HG02763 (cell line): ENCODE results near the gene LTBP4.
"Not testable (repeated sequence)": the region's sequence is repeated elsewhere in the genome, so short reads cannot be mapped to it uniquely, and the experiment has no call there.

Experiments
- ATAC-seq: cut with Tn5 transposase; IDR thresholded peaks from one replicate; pipeline ENCODE4 v1.9.1; 2021; ENCODE audit warnings: mild to moderate bottlenecking, moderate library complexity; ENCODE audit not compliant: unreplicated experiment

Gene LTBP4, protein sequence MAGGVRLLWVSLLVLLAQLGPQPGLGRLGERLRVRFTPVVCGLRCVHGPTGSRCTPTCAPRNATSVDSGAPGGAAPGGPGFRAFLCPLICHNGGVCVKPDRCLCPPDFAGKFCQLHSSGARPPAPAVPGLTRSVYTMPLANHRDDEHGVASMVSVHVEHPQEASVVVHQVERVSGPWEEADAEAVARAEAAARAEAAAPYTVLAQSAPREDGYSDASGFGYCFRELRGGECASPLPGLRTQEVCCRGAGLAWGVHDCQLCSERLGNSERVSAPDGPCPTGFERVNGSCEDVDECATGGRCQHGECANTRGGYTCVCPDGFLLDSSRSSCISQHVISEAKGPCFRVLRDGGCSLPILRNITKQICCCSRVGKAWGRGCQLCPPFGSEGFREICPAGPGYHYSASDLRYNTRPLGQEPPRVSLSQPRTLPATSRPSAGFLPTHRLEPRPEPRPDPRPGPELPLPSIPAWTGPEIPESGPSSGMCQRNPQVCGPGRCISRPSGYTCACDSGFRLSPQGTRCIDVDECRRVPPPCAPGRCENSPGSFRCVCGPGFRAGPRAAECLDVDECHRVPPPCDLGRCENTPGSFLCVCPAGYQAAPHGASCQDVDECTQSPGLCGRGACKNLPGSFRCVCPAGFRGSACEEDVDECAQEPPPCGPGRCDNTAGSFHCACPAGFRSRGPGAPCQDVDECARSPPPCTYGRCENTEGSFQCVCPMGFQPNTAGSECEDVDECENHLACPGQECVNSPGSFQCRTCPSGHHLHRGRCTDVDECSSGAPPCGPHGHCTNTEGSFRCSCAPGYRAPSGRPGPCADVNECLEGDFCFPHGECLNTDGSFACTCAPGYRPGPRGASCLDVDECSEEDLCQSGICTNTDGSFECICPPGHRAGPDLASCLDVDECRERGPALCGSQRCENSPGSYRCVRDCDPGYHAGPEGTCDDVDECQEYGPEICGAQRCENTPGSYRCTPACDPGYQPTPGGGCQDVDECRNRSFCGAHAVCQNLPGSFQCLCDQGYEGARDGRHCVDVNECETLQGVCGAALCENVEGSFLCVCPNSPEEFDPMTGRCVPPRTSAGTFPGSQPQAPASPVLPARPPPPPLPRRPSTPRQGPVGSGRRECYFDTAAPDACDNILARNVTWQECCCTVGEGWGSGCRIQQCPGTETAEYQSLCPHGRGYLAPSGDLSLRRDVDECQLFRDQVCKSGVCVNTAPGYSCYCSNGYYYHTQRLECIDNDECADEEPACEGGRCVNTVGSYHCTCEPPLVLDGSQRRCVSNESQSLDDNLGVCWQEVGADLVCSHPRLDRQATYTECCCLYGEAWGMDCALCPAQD (N-terminal part only)

DNA sequence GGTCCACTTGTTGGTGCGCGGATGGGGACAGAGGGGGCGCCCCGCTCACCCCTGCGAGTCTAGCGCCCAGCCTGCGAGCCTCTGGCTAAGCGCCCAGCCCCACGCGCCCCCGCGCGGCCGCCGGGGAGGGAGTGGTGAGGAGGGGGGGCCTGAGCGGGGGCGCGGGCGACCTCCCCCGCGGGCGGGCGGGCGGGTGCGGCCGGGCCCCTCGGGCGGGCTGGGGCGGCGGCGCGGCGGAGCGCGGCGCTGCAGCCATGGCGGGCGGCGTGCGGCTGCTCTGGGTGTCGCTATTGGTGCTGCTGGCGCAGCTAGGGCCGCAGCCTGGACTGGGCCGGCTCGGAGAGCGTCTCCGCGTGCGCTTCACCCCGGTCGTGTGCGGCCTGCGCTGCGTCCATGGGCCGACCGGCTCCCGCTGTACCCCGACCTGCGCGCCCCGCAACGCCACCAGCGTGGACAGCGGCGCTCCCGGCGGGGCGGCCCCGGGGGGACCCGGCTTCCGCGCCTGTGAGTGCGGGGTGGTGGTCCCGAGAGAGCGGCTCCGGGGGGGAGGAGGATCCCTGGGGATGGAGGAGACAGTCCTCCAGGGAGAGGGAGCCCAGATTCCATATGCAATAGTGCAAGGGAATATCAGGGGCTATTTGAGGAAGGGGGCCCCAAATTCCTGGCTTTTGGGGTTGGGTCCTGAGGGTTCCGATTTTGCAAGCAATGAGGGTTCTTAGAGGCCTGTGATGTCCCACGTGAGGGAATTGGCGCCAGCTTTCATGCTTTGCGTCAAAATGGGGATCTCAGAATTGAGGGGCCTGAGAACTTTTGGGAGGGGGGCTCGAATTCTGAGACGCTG is at the start of gene LTBP4:
LTBP4 (plus strand) TSS at position 236 of the 841 bp plus-strand sequence; CDS start at position 255, 19 bp downstream.
- ATAC-seq, result no peak

DNA sequence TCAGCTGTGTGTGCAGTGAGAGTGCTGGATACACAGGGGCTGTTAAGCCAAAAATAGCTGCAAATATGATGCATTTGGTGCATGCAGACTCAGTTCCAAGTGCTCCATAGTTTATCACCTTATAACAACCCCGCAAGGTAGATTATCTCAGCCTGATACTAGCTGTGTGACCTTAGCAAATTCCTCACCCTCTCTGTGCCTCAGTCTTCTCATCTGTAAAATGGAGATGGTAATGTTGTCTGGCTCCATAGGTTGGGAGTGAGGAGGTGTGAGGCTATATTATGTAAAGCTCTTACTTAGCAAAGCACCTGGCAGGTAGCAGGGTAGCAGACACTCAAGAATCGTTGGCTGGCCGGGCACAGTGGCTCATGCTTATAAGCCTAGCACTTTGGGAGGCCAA is 48.3 kb upstream of the LTBP4 start:
- ATAC-seq, result no peak

DNA sequence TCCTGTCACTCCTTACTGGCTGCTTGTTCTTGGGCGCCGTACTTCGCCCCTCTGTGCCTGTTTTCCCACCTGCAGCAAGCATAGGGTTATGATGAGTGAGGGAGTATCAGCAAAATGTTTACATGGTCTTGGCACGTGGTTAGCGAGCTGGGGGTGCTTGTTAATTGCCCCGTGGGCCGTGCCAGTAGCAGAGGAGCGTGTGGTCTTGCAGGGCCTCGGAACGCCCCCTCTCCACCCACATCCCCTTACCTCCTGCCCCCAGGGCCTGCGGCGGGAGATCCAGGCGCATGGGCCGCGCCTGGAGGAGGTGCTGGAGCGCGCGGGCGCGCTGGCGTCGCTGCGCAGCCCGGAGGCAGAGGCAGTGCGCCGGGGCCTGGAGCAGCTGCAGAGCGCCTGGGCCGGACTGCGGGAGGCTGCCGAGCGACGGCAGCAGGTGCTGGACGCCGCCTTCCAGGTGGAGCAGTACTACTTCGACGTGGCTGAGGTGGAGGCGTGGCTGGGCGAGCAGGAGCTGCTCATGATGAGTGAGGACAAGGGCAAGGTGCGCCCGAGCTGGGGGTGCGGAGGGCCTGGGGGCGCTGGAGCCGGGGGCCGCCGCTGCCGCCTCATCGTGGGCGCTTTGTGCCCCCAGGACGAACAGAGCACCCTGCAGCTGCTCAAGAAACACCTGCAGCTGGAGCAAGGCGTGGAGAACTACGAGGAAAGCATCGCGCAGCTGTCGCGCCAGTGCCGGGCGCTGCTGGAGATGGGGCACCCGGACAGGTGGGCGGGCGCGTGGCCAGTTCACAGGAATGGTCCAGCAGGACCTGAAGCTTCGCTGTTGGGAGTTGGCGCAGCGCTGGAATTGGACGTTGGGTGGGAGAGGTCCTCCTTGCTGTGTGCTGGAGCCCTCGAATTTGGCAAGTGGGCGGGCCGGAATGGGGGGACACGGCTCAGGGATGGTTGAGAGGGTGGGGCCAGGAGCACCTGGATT is 47.0 kb upstream of the LTBP4 start:
- ATAC-seq, result no peak

DNA sequence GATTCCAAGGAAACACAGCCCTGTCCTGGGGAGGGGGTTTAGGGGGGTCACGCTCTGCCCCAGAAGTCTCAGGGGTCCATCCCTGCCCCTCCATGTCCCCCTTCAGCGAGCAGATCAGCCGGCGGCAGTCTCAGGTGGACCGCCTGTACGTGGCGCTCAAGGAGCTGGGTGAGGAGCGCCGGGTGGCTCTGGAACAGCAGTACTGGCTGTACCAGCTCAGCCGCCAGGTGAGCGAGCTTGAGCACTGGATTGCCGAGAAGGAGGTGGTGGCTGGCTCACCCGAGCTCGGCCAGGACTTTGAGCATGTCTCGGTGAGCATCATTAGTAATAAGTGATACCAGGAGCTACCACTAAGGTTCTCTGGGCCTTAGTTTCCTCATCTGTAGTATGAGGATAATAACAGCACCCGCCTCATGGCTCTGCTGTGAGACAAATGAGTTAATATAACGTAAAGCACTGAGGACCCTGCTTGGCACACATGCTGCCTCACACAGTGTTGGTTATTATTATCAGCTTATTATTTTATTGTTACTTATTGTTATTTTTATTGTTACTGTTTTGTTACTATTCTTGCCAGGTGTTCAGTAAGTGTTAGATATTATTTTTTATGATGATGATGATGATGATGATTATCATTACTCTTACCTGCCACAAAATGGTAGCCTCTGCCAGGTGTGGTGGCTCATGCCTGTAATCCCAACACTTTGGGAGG is 45.0 kb upstream of the LTBP4 start:
- ATAC-seq, result no peak

DNA sequence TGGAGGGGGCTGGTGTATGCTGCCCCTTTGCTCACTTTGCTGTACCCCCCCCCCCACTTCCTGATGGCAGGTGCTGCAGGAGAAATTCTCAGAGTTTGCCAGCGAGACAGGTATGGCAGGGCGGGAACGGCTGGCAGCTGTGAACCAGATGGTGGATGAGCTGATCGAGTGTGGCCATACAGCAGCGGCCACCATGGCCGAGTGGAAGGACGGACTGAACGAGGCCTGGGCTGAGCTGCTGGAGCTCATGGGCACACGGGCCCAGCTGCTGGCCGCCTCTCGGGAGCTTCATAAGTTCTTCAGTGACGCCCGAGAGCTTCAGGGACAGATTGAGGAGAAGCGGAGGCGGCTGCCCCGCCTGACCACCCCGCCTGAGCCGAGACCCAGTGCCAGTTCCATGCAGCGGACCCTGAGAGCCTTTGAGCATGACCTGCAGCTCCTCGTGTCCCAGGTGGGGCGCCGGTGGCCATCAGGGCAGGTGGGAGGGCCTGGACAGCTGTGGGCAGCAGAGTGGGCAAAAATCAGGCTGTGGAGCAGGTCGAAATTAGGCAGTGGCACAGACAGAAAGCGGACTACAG is 44.1 kb upstream of the LTBP4 start:
- ATAC-seq, result no peak

DNA sequence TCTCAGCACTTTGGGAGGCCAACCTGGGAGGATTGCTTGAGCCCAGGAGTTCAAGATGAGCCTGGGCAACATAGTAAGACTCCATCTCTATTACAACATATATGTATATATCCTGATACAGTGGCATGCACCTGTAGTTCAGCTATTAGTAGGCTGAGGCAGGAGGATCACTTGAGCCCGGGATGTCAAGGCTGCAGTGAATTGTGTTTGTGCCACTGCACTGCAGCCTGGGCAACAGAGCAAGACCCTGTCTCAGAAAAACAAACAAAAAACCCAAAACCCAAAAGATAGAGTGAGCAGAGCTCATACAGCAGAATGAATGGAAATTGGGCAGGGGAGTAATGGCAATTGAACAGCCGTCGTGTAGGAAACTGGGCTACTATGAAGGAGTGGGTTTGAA is 41.8 kb upstream of the LTBP4 start:
- ATAC-seq, result no peak

- ATAC-seq, result no peak
Observed at GRCh38 chr19:40560092-40560507, 41.1 kb upstream of the LTBP4 start.

DNA sequence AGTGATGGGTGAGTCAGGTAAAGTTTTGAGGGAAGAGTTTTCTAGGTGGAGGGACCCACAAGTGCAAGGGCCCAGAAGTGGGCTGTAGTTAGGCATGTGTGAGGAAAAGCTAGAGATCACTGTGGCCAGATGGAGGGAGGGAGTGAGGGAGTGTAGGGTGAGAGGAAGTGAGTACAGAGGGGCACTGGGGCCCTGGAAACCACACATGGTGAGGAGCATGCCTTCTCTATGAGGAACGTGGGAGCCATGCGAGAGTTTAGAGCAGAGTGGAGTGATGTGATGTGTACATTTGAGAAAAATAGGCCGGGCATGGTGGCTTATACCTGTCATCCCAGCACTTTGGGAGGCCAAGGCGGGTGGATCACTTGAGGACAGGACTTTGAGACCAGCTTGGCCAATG is 39.2 kb upstream of the LTBP4 start:
- no peak for ATAC-seq

DNA sequence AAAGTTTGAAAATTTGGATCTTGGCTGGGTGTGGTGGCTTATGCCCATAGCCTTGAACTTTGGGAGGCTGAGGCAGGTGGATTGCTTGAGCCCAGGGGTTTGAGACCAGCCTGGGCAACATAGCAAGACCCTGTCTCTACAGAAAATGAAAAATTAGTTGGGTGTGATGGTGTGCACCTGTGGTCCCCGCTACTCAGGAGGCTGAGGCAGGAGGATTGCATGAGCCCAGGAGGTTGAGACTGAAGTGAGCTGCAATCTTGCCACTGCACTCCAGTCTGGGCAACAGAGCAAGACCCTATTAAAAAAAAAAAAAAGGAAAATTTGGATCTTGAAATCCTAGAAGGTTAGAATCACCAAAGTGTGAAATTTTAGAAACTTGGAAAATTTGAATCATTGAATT is 36.6 kb upstream of the LTBP4 start:
- ATAC-seq, result not testable (repeated sequence)

GRCh38 chr19:40565355-40565754 is 35.8 kb upstream of the LTBP4 start:
- no peak for ATAC-seq

GRCh38 chr19:40565910-40566495 is 35.2 kb upstream of the LTBP4 start:
- no peak for ATAC-seq

- ATAC-seq, result no peak
Observed at GRCh38 chr19:40567040-40567749, 34.0 kb upstream of the LTBP4 start.

DNA sequence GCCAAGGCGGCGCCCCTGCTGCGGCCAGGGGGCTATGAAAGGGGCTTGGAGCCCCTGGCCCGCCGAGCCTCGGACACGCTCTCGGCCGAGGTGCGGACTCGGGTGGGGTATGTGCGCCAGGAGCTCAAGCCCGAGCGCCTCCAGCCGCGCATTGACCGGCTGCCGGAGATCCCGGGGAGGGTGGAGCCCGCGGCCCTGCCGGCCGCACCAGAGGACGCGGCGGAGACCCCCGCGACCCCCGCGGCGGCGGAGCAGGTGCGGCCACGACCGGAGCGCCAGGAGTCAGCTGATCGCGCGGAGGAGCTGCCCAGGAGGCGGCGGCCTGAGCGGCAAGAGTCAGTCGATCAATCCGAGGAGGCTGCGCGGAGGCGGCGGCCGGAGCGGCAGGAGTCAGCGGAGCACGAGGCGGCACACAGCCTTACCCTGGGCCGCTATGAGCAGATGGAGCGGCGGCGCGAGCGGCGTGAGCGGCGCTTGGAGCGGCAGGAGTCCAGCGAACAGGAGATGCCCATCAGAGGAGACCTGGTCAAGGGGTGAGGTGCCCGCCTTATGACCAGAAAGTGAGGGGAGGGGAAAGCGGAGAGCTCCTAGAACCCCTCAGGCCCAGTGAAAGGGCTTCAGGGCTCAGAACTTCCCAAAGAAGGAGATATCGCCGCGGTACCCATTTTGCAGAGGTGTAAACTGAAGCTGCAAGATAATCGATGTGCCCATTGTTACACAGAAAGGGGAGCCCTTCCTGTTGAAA is 33.2 kb upstream of the LTBP4 start:
- no peak for ATAC-seq

DNA sequence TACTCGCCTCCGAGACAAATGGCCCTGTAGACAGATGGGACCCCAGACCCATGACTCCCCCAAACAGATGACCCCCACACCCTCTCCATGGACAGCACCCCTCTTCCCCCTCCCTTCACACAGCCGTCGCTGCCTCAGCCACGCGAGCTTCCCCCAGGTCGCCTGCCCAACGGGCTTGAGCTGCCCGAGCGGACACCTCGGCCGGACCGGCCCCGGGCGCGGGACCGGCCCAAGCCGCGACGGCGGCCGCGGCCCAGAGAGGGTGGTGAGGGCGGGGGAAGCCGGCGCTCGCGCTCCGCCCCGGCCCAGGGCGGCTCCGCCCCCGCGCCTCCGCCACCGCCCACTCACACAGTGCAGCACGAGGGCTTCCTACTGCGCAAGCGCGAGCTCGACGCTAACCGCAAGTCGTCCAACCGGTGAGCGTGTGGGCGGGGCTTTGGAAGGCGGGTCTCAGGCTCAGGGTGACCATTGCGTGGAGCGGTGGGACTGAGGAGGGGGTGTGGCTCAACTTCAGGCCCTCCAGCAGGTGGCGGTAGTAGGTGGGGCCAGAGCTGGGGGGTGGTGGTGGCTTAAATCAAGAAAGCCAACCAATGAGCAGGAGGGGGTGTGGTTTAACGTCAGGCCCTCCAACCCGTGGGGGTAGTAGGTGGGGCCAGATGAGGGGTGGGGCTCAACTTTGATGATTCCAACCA is 30.7 kb upstream of the LTBP4 start:
- ATAC-seq, result peak; percentile 83

DNA sequence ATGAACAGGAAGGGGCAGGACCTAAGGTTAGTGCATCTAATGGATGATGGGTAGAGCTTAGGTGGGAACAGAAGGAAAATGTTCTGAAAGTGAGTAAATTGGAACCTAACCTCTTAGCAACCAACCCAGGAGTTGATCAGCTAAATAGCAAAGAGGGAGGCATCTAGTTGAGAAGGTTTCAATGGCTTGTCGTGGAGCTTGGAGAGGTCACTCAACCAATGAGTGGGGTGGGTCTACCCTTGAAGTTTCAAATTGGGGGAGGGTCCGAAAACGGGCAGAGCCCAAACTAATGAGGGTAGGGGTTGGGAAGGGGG is 30.2 kb upstream of the LTBP4 start:
- no peak for ATAC-seq
